Activated T-cell treated with anti-CD3 and anti-CD28 coated beads, Interleukin-2, amount 50 U/mL, for 72 hours (primary cell): ENCODE data around the gene CACNA1C. TPM values are rescaled to one million over a fixed set of nuclear protein-coding genes. Genes with fewer than 3 reads are reported as not detected.

ENCODE experiments used
- ATAC-seq, 2 donors: fragments of 150-1000 bp; cut with Tn5 transposase; replicated peaks in 1 of 2; 2 replicates each; pipeline ENCODE4 v1.10.0; 2021; ENCODE audit warnings: moderate library complexity in 2 of 2, mild to moderate bottlenecking in 1 of 2
- DNase-seq, 2 donors: peaks; one replicate each; pipeline ENCODE4 v3.0.0; 2021 to 2022; ENCODE audit warnings: mixed read lengths in 1 of 2
- H3K27ac Mint-ChIP-seq: one replicate; pipeline ENCODE4 v1.8.0; 2022; ENCODE audit warnings: mild to moderate bottlenecking, moderate library complexity, mixed read lengths
- H3K27me3 Mint-ChIP-seq: one replicate; pipeline ENCODE4 v1.8.0; 2022; ENCODE audit warnings: low read depth, mixed read lengths
- H3K36me3 Mint-ChIP-seq, 2 donors: one replicate each; pipeline ENCODE4 v1.8.0; 2022; ENCODE audit warnings: mixed read lengths in 2 of 2, mild to moderate bottlenecking in 1 of 2; ENCODE audit not compliant: insufficient read depth in 2 of 2
- H3K4me1 Mint-ChIP-seq: one replicate; pipeline ENCODE4 v1.8.0; 2022; ENCODE audit warnings: low read depth, mixed read lengths
- H3K4me3 Mint-ChIP-seq, 2 donors: one replicate each; pipeline ENCODE4 v1.8.0; 2022; ENCODE audit warnings: mild to moderate bottlenecking in 2 of 2, mixed read lengths in 2 of 2, moderate library complexity in 2 of 2
- H3K9me3 Mint-ChIP-seq, 2 donors: one replicate each; pipeline ENCODE4 v1.8.0; 2022; ENCODE audit warnings: mixed read lengths in 2 of 2
- total RNA-seq, 2 donors: library from RNA; stranded (reverse); gene quantifications; one replicate each; pipeline ENCODE4 v1.2.3, GENCODE V29; 2022

CACNA1C gene
- total RNA-seq, 2 donors from 2014 or later: 0.14 to 0.21 TPM

DNA sequence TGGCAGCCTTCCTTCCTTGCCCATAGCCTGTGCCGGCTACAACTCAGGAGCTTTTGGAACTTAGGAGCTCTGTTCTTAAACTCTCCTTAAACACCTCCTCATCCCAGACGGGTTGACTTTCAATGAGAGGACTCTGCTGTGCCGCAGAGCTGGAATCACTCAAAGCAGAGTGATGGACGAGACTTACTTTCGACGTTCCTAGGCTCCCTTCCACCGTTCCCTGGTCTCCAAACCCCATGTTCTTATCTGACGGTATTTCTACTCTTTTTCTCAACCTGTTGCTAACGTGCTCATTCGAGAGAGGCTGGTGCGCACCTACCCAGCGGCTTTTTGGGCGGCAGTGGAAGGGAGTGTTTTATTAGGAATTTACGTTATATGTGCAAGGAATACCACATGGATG is 232.7 kb downstream of the CACNA1C start:
- peaks cover 0 to 1% of the 10 kb centered on the region in 2 donors for H3K36me3 Mint-ChIP-seq
- H3K4me3 Mint-ChIP-seq: no peak overlapping the region
- no peak overlapping the region for H3K27ac Mint-ChIP-seq
- no peaks in the 10 kb centered on the region for H3K4me1 Mint-ChIP-seq
- no peak for DNase-seq
- H3K27me3 Mint-ChIP-seq: peaks cover 8% of the 10 kb centered on the region
- ATAC-seq: no peak
- H3K9me3 Mint-ChIP-seq: peaks cover 2% of the 10 kb centered on the region in 2 donors

DNA sequence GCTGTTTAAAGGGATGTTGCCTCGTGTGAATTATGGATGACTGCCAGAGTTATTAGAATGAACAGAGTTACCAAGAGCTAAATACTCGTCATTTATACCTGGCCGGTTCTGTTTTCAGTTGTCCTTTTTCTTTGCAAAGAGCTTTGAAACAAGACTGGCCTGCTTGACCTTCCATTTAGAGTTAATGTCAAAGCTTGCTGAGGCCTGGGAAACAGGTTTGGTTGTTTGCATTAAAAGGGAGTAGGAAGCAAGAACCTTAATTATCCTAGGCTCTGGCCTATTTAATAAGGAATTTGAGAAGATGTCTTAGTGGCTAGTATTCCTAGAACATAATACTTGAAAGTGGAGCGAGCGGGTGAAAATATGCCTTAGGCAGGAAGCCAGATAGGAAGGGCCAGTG is 233.3 kb downstream of the CACNA1C start:
- no peaks in the 10 kb centered on the region for H3K4me1 Mint-ChIP-seq
- no peak overlapping the region for H3K27ac Mint-ChIP-seq
- ATAC-seq: no peak
- no peak overlapping the region for H3K4me3 Mint-ChIP-seq
- no peaks in the 10 kb centered on the region for H3K36me3 Mint-ChIP-seq
- no peak for DNase-seq
- no peaks in the 10 kb centered on the region for H3K9me3 Mint-ChIP-seq
- peaks cover 8% of the 10 kb centered on the region for H3K27me3 Mint-ChIP-seq

DNA sequence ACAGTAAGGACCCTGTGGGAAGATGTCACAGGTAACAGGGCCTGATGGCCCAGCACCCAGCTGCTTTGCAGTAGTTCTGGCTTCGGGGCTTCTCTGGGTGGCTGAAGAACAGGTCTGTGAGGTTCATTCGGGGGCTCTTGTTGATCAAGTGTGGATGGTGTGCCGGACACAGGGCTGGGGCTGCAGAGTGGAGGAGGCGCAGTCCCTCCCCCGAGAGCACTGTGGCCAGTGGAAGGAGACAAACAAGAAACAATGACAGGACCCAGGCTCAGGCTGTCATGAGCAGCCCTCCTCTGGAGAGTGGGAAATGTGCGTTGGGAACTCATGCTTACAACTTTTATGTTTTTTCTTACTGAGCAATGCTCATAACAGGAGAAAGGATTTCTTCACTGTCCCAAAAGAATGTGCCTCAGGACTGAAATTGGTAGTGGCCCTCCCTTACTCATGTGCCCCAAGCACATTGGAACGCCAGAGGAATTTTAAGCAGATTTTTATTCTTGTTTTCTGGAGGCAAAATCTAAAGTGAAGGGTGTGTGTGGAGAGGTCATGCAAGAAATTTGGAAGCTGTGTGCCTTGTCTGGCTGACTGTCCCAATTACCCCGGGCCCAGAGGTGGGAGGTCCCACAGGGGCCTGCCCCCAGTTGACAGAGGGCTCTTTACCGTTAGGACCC is 233.8 kb downstream of the CACNA1C start:
- Mint-ChIP-seq H3K9me3 (no peaks in the 10 kb centered on the region), H3K27ac (no peak overlapping the region), H3K27me3 (peaks cover 8% of the 10 kb centered on the region), H3K4me3 (no peak overlapping the region), H3K4me1 (no peaks in the 10 kb centered on the region), H3K36me3 (no peaks in the 10 kb centered on the region)
- no peak for ATAC-seq
- DNase-seq: no peak

DNA sequence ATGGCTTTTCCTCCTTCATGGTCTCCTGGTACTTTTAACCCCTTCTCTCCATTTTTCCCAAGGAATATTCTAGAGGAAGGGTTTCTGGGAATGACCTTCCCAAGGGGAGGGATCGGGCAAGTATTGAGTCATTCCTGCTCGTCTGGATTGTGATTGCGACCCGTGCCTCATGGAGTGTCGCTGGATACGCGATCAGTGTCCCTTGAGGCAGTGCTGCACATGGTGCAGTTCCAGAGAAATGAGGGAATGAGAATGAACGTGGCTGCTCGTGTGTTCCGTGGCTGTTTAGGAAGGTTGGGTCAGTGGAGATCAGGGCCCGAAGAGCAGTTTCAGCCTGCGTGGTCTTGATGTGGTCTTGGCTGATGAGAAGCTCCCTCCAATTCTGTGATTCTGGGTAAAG is 234.4 kb downstream of the CACNA1C start:
- ATAC-seq: no peak
- Mint-ChIP-seq H3K4me1 (no peaks in the 10 kb centered on the region), H3K27me3 (peaks cover 8% of the 10 kb centered on the region), H3K36me3 (no peaks in the 10 kb centered on the region), H3K4me3 (no peak overlapping the region), H3K27ac (no peak overlapping the region), H3K9me3 (no peaks in the 10 kb centered on the region)
- no peak for DNase-seq

DNA sequence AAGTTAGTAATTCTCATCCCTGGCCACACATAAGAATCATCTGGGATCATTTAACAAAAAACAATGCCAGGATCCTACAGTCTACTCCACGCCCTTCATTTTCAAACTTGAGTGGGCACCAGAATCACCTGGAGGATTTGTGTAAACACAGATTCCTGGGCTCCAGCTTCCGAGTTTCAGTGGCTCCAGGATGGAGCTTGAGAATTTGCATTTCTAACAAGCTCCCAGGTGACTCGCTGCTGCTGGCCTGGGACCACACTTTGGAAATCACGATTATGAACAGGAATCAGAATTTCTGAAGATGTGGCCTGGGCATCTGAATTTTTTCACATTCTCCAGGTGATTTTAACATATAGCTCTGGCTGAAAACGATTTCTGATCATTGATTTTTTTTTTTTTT is 234.8 kb downstream of the CACNA1C start:
- H3K36me3 Mint-ChIP-seq: no peaks in the 10 kb centered on the region
- H3K4me3 Mint-ChIP-seq: no peak overlapping the region
- DNase-seq (no peak), ATAC-seq (no peak)
- H3K9me3 Mint-ChIP-seq: no peaks in the 10 kb centered on the region
- peaks cover 8% of the 10 kb centered on the region for H3K27me3 Mint-ChIP-seq
- H3K27ac Mint-ChIP-seq: no peak overlapping the region
- no peaks in the 10 kb centered on the region for H3K4me1 Mint-ChIP-seq

DNA sequence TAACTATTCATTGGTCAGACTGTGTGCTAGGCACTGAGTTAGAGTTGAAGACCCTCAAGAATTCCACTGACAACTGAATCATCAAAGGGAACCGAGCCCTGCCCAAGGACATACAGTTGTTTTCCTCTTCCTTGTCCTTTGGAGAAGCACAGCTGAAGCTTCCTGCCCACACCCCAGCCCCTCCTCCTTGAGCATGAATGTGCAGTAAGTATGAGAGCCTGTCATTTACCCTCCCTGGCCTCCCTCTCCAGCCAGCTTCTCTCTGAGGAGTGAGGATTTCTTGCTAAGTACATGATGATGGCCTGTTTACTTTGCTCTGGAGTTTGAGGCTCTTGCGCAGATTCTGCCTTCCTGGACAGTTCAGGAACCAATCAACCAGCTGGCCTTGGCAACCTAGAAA is 235.2 kb downstream of the CACNA1C start:
- peaks cover 8% of the 10 kb centered on the region for H3K27me3 Mint-ChIP-seq
- H3K9me3 Mint-ChIP-seq: no peaks in the 10 kb centered on the region
- DNase-seq: no peak
- no peak for ATAC-seq
- H3K4me3 Mint-ChIP-seq: no peak overlapping the region
- no peaks in the 10 kb centered on the region for H3K36me3 Mint-ChIP-seq
- no peaks in the 10 kb centered on the region for H3K4me1 Mint-ChIP-seq
- no peak overlapping the region for H3K27ac Mint-ChIP-seq

DNA sequence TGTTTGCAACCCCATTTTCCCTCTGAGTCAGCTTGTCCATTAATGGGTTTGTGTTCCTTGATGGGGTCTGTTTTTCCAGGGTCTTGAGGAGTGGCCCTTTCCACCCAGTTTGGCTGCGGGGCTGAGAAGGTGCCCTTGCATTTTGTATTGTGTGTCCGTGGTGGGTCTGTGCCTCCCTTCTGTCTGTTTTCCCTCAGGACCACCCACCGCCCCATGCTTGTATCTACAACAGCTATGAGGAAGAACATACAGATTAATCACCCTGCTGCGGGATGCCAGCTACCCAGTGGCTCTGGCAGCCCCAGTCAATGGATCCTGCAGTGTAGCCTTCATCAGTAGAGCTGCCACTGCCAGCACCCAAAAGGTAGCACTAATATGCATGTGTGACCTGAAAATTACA is 235.7 kb downstream of the CACNA1C start:
- Mint-ChIP-seq H3K27me3 (peaks cover 8% of the 10 kb centered on the region), H3K4me3 (no peak overlapping the region), H3K36me3 (no peaks in the 10 kb centered on the region), H3K9me3 (no peaks in the 10 kb centered on the region), H3K27ac (no peak overlapping the region), H3K4me1 (no peaks in the 10 kb centered on the region)
- no peak for ATAC-seq
- no peak for DNase-seq

DNA sequence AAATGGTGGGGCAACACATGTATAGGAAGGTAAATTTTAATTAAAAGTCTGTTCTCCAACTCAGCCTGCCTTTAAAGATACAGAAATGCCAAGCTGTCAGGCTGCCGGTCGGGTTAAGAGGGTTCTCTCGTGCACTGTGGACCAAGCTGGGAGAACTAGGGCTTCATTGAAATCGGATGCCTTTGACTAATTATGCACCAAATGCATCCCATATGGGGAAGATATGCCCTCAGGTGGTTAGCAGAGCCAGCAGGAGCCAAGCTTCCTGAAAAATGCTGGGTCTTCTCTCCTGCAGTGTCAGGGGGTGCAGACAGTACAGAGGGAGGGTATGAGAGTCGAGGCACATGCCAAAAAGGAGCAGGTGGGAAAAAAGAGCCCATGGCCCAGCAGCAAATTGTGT is 236.1 kb downstream of the CACNA1C start:
- H3K4me1 Mint-ChIP-seq: no peaks in the 10 kb centered on the region
- H3K36me3 Mint-ChIP-seq: no peaks in the 10 kb centered on the region
- no peaks in the 10 kb centered on the region for H3K9me3 Mint-ChIP-seq
- H3K27me3 Mint-ChIP-seq: peaks cover 8% of the 10 kb centered on the region
- H3K27ac Mint-ChIP-seq: no peak overlapping the region
- no peak overlapping the region for H3K4me3 Mint-ChIP-seq
- DNase-seq (no peak), ATAC-seq (no peak)

DNA sequence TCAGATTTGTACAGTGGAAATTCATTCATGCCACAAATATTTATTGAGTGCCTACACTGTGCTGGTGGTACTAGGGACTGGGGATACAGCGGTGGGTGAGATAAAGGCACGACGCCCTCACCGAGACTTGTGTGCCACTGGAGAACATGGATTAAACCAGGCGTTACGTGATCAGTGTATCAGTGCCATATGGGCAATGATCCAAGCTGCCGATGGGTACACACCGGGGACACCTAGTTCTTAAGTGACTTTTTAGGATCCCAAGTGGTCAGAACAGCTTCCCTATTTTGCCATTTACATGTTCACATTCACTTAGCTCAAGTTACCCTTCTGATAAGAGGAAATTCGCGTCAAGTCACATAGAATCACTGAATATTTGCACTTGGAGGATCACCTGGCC is 236.7 kb downstream of the CACNA1C start:
- ATAC-seq (no peak), DNase-seq (no peak)
- Mint-ChIP-seq H3K4me3 (no peak overlapping the region), H3K36me3 (no peaks in the 10 kb centered on the region), H3K4me1 (peaks cover 1% of the 10 kb centered on the region), H3K27ac (no peak overlapping the region), H3K27me3 (peaks cover 8% of the 10 kb centered on the region), H3K9me3 (no peaks in the 10 kb centered on the region)

DNA sequence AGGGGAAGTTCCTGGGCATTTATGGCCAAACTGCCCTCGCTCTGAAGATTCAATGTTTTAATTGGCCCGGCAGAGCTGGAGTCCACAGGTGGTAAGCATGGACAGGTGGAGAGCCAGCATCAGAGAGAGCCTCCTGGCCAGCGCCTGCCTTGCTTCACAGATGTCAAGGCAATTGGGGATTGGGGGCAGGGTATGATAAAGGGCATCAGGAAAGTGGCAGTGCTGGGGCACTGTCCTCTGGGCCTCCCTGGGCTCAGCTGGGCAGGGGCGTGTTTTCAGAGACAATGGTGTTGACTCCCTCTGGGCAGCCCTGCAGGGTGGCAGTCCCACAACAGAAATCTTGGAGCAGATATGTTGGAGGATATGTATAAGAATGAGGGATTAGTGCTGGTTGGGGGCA is 237.3 kb downstream of the CACNA1C start:
- ATAC-seq (no peak), DNase-seq (no peak)
- H3K4me1 Mint-ChIP-seq: peaks cover 7% of the 10 kb centered on the region
- no peak overlapping the region for H3K27ac Mint-ChIP-seq
- H3K36me3 Mint-ChIP-seq: no peaks in the 10 kb centered on the region
- H3K9me3 Mint-ChIP-seq: no peaks in the 10 kb centered on the region
- H3K4me3 Mint-ChIP-seq: no peak overlapping the region
- peaks cover 2% of the 10 kb centered on the region for H3K27me3 Mint-ChIP-seq

DNA sequence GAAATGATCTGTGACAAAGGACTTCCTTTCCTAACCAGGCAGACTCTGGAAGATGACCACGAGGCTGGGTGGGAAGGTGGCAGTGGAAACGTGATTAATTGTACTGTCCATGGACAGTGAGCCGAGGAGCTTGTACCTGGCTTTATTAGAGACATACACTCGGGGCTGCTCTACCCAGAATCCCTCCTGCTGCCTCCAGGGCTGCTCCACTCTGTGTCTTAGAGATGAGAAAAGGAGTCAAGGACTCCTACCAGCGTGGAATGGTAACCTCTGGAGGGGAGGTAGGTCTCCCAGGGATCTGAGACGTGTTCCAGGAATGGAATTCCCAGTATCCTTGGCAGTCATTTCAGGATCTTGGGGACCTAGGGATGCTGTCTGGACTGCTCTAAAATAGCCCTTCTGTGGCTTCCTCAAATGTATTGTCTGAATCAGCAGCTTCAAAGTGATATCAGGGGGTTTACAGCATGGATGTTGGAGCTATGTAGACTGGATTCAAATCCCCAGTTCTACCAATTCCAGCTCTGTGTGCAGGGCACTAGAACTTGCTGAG is 237.8 kb downstream of the CACNA1C start:
- H3K4me1 Mint-ChIP-seq: peaks cover 11% of the 10 kb centered on the region
- no peak overlapping the region for H3K4me3 Mint-ChIP-seq
- H3K27me3 Mint-ChIP-seq: peaks cover under 1% of the 10 kb centered on the region
- H3K36me3 Mint-ChIP-seq: no peaks in the 10 kb centered on the region
- no peaks in the 10 kb centered on the region for H3K9me3 Mint-ChIP-seq
- ATAC-seq (no peak), DNase-seq (no peak)
- no peak overlapping the region for H3K27ac Mint-ChIP-seq

DNA sequence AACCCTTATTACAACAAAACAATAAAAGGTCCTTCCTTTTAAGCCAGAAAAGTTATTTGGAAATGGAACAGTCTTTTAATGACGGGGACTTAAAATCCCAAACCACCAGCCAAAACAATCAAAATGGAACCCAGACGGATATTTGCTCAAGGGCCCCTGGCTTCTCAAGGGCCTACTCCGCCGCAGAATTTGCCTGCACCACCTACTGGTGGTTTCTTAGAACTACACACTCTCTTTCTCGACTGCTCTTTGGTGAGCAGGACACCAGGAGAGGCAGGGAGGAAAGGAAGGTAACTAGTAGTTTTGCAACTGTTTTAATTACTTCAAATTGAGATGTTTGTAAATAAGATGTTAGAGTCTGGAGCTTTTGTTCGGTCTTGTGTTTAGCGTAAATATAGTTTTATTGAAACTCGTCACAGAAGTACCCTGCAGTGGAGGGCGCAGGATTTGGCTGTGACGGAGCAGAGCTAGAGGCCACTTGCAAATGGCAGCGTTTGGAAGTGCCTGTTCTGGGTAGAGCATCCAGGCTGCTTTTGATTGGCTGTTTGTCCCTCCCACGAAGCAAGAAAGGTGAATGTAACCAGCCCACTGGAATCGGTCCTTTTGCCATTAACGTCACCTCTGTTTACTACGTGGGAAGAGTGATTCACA is 238.5 kb downstream of the CACNA1C start:
- Mint-ChIP-seq H3K4me1 (peaks cover 11% of the 10 kb centered on the region), H3K27me3 (peaks cover 5% of the 10 kb centered on the region), H3K9me3 (no peaks in the 10 kb centered on the region), H3K36me3 (no peaks in the 10 kb centered on the region), H3K27ac (no peak overlapping the region), H3K4me3 (no peak overlapping the region)
- DNase-seq (peak; percentile 31 to 56), ATAC-seq (peak; percentile 41 to 51)

DNA sequence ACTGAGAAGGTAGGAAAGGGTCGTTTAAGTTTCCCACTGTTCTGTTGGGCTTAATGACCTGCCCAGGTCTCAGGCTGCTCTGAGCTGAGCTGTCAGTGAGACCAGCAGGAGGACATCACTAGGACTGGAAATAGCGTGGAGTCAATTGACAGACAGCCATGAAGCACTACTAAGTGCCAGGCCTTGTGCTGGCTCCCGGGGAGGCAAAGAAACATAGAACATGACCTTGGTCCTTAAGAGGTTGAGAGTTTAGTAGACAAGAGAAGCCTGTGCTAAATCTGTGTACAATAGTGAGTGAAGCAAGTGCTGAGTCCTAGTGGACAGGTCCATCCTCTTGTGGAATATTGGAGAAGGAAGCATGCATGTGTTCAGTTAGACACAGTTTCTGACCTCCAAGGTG is 239.2 kb downstream of the CACNA1C start:
- H3K27me3 Mint-ChIP-seq: peaks cover 8% of the 10 kb centered on the region
- no peak overlapping the region for H3K27ac Mint-ChIP-seq
- DNase-seq (no peak), ATAC-seq (no peak)
- no peak overlapping the region for H3K4me3 Mint-ChIP-seq
- no peaks in the 10 kb centered on the region for H3K36me3 Mint-ChIP-seq
- H3K9me3 Mint-ChIP-seq: no peaks in the 10 kb centered on the region
- H3K4me1 Mint-ChIP-seq: peaks cover 11% of the 10 kb centered on the region

DNA sequence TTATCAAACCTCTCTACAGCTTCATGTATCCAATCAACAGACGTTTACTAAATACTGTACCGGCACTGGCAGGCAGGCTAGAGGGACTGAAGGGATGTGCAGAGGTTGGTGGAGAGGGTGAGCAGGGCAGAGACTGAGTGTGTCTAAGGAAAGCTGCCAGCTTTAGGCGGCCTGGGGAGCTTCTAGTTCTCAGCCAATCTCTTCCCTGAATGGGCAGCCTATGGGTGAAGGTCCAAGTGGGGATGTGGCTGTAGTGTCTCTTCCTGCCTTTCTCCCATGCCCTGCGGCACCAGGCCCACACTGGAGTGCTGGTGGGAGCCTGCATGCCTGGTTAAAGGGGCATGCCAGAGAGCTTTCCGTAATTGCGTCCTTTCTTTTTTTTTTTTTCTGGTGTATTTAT is 239.8 kb downstream of the CACNA1C start:
- Mint-ChIP-seq H3K4me3 (no peak overlapping the region), H3K27ac (no peak overlapping the region), H3K27me3 (peaks cover 10% of the 10 kb centered on the region), H3K36me3 (no peaks in the 10 kb centered on the region), H3K4me1 (peaks cover 11% of the 10 kb centered on the region), H3K9me3 (no peaks in the 10 kb centered on the region)
- DNase-seq (no peak), ATAC-seq (no peak)
